ENCODE results near the gene SCLT1.

- TF ChIP-seq TEAD4 (IDR thresholded peaks at IDR 0.05) = no peak
- no peak for TF ChIP-seq EP300 (IDR thresholded peaks at IDR 0.05; ENCODE audit: borderline replicate concordance)
Measured at GRCh38 chr4:128879283-128879682, 214.1 kb downstream of the SCLT1 start.

Measured in Ishikawa (cell line).